Activated T-cell treated with anti-CD3 and anti-CD28 coated beads, Interleukin-2, amount 50 U/mL, for 4 hours (primary cell): ENCODE data around the gene RALGDS. TPM values are rescaled to one million over a fixed set of nuclear protein-coding genes. Genes with fewer than 3 reads are reported as not detected.

ENCODE experiments used
- ATAC-seq, 2 donors: fragments of 200-7000 bp; cut with Tn5 transposase; one replicate each; pipeline ENCODE4 v1.10.0; 2021
- DNase-seq: peaks from one replicate; pipeline ENCODE4 v3.0.0-alpha.2; 2020
- H3K27me3 Mint-ChIP-seq: one replicate; pipeline ENCODE4 v1.8.0; 2021; ENCODE audit warnings: low read depth, mixed read lengths
- H3K36me3 Mint-ChIP-seq: one replicate; pipeline ENCODE4 v1.8.0; 2022; ENCODE audit warnings: mixed read lengths; ENCODE audit not compliant: insufficient read depth
- H3K4me1 Mint-ChIP-seq: one replicate; pipeline ENCODE4 v1.8.0; 2021; ENCODE audit warnings: low read depth, mixed read lengths
- H3K4me3 Mint-ChIP-seq: one replicate; pipeline ENCODE4 v1.8.0; 2021; ENCODE audit warnings: mild to moderate bottlenecking, moderate library complexity, mixed read lengths
- H3K9me3 Mint-ChIP-seq: one replicate; pipeline ENCODE4 v1.8.0; 2021; ENCODE audit warnings: mixed read lengths
- total RNA-seq, 3 donors: library from RNA; stranded (reverse); gene quantifications; one replicate each; pipeline ENCODE4 v1.2.1, GENCODE V29; 2021

The RALGDS gene
- total RNA-seq, 3 donors from 2014 or later: 43.2 to 46.7 (median 45.2) TPM

DNA sequence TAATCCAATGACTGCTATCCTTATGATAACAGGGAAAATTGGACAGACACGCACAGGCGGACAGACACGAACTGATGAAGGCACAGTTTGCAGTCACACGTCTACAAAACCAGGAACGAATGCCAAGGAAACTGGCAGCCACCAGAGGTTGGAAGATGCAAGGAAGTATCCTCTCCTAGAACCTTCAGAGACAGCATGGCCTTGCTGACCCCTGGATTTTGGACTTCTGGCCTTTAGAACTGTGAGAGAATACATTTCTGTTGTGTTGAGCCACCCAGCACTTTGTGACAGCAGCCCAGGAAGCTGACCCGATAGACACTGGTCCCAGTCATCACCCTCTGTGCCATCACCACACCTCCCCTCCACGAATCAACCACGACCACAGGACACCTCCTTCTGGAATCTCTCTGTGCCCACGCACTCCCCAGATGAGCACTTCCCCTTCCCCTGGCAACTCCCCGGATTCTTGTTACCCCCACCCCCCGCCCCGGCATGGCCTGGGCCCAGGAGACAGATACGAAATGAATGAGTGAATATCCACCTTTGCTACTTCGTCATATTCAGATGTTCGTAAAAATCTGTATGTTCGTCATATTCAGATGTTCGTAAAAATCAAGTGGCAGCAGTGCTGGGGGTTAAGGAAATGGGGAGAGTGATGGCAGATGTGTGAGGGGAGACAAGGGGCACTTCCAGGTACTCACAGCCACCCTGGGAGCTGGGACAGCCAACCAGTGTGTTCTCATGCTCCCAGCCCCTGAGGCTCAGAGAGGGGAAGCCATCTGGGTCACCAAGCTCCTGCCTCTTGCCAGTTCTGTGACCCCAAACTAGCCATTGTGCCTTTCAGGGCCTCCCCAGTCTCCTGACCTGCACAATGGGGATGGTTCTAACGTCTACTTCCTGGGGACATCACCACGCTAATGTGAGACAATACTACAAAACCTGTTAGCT is 24.1 kb upstream of the RALGDS start:
- H3K36me3 Mint-ChIP-seq: no peaks in the 10 kb centered on the region
- DNase-seq (no peak), ATAC-seq (no peak)
- no peaks in the 10 kb centered on the region for H3K27me3 Mint-ChIP-seq
- no peaks in the 10 kb centered on the region for H3K9me3 Mint-ChIP-seq
- peak overlapping the region; percentile 71 for H3K4me3 Mint-ChIP-seq
- H3K4me1 Mint-ChIP-seq: peaks cover 71% of the 10 kb centered on the region

DNA sequence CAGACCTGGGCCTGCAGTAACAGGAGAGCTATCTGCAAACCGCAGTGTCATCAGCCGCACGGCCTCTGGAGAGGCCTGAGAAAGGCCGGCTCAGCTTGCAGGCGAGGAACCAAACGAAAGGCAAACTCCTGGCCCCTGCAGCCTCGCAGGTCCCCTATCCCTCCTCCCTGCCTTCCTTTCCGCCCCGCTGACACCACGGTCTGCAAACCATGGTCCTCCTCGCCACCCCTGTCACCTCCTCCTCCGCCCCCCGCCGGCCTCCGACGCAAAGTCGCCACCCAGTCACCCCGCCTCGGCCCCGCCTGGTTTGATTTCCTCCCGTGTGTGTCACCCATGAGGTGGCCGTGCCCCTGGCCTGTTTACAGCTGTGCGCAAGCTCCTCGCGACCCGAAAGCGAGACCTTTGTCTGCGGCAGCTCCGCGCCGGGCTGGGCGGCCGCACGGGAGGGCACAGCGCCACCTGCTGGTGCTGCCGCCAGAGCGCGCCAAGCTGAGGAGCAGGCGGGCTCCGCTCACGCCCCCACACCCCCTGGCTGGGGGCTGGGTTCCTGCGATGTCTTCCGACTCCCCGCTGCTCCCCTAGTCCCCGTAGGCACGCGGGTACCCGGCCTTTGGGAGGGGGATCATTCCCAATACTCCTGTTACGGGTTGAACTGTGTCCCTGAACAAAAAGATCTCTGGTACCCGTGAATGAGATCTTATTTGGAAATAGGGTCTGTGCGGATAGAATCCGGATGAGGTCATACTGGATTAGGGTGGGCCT is 23.3 kb upstream of the RALGDS start:
- no peaks in the 10 kb centered on the region for H3K36me3 Mint-ChIP-seq
- ATAC-seq: peak; percentile 58 to 74
- no peaks in the 10 kb centered on the region for H3K9me3 Mint-ChIP-seq
- no peaks in the 10 kb centered on the region for H3K27me3 Mint-ChIP-seq
- H3K4me1 Mint-ChIP-seq: peaks cover 68% of the 10 kb centered on the region
- peak; percentile 77 for DNase-seq
- H3K4me3 Mint-ChIP-seq: peak overlapping the region; percentile 71

DNA sequence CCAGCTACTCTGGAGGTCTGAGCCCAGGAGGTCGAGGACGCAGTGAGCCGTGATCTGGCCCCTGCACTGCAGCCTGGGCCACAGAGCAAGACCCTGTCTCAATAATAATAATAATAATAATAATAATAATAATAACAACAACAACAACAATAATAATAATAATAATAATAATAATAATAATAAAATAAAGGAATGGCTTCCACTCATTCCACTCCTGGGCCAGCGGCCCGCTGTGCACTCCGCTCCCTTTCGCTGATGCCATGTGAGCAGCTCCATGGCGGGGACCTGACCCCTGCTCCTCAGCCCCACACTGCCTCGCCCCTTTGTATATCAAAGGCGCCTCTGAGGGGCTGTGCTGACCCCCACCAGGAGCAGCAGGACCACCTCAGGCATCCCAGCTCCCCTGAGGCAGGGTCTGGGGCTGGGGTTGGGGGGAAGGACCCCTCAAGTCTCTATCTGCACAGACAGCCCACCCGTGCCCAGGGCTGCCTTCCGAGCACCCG is 22.6 kb upstream of the RALGDS start:
- no peaks in the 10 kb centered on the region for H3K27me3 Mint-ChIP-seq
- H3K4me1 Mint-ChIP-seq: peaks cover 70% of the 10 kb centered on the region
- ATAC-seq: no peak

DNA sequence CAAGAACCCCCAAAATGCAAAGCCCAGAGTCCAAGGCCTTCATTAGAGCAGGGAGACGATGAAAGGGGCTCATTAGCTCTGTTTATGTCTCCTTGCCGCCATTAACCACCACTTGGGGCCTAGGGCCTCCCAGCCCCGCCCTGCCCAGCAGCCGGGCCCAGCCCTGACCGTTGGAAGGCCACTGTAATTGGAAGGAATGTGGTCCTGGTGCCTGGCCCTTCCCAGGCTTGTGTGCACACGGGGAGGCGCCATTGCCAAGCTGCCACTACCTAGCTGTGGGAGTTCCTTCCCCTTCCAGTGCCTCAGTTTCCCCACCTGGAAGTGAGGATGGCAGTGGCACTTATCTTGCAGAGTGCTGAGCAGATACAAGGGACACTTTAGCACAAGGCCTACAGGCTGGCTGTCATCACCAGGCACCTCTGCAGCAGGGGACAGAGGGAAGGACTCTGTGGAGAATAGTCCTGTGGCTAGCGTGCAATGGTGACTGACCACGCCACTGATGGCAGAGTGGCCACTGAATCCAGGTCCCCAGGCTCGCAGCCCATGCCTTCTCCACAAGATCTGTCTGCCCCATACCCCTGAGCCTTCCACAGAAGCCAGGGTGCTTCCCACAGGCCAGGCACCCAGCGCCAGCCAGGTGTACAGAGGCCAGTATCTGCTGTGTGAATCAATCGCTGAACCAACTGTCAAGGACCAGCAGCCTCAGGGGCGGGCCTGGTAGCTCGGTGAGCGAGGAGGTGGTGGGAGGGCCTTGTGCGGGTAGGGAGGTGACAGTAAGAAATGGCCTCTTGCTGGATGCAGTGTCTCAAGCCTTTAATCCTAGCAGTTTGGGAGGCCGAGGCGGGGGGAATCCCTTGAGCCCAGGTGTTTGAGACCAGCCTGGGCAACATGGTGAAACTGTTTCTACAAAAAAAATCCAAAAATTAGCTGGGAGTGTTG is 21.9 kb upstream of the RALGDS start:
- peaks cover 71% of the 10 kb centered on the region for H3K4me1 Mint-ChIP-seq
- DNase-seq (no peak), ATAC-seq (no peak)
- no peaks in the 10 kb centered on the region for H3K36me3 Mint-ChIP-seq
- H3K9me3 Mint-ChIP-seq: no peaks in the 10 kb centered on the region
- H3K4me3 Mint-ChIP-seq: peak overlapping the region; percentile 31
- H3K27me3 Mint-ChIP-seq: no peaks in the 10 kb centered on the region

More for the DNA sequence above, 22.6 kb upstream of the RALGDS start:
- H3K4me3 Mint-ChIP-seq: peak overlapping the region; percentile 71
- H3K36me3 Mint-ChIP-seq: no peaks in the 10 kb centered on the region
- no peaks in the 10 kb centered on the region for H3K9me3 Mint-ChIP-seq
- DNase-seq: no peak

DNA sequence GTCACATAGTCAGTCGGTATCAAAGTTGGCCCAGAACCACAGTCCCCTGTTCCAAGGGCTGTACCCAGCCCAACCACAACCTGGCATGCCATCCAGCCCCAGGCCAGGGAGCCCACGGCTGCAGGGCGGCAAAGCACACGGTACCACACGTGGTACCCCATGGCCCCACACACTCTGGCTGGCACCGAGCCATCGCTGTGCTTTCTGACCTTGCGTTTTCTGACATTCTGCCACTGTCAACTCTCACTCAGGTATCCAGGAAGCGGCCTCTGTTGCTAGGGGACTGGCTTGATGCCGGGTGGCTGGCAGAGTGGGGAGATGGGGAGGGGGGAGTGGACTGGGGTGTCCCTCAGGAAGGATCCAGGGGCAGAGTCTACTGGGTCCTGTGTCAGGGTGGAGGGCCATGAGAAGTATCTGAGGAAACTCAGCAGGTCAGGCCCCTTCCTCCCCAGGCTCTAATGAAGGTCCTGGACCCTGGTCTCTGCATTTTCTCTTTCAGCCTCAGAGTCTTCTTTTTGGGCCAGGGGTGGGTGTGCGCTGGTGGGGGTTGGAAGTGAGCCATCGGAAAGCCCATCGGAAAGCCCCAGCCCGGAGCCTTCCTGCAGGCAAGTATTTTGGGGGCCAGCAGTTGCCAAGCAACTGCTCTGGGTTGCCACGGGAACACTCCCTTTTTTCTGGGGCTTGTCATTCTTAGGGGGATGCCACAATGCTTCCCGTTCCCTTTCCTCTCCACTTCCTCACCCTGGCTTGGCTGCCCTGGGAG is 21.0 kb upstream of the RALGDS start:
- peaks cover 70% of the 10 kb centered on the region for H3K4me1 Mint-ChIP-seq
- H3K4me3 Mint-ChIP-seq: peak overlapping the region; percentile 31
- ATAC-seq (peak; percentile 24 to 26), DNase-seq (peak; percentile 58)
- no peaks in the 10 kb centered on the region for H3K27me3 Mint-ChIP-seq
- H3K36me3 Mint-ChIP-seq: no peaks in the 10 kb centered on the region
- no peaks in the 10 kb centered on the region for H3K9me3 Mint-ChIP-seq

DNA sequence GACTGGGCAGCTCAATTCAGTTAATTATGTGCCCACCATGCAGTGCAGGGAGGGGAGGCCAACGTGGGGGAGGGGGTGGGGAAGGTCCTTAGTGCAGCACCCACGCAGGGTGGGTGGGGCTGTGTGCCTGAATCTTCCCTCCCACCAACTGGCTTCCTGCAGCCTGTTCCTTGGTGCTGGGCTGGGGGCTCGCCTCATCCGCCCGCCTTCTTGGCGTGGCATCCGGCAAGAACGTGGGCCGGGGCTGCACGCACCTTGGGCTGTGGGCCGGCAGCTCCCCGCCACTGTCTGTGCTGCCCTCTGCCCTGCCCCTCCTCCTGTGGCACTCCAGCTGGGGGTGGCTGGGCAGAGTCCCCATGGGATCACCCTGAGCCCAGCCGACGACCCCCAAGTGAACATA is 19.6 kb upstream of the RALGDS start:
- ATAC-seq: no peak
- Mint-ChIP-seq H3K4me1 (peaks cover 67% of the 10 kb centered on the region), H3K9me3 (no peaks in the 10 kb centered on the region), H3K4me3 (no peak overlapping the region), H3K27me3 (no peaks in the 10 kb centered on the region), H3K36me3 (no peaks in the 10 kb centered on the region)
- no peak for DNase-seq

DNA sequence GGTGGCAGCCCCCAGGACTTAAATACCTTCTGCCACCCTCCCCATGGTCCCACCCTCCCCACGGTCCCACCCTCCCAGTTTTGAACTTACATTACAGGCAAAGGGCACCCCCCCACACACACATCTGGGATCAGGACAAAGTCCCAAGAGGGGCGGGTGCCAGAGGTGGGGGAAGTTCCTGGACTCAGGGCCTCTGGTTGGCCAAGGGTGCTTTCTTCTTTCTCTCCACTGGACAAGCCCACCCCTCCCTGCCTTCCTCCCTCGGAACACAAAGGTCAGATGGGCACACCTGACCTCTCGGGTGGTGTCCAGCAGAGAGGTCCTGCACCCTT is 19.1 kb upstream of the RALGDS start:
- DNase-seq (no peak), ATAC-seq (no peak)
- peaks cover 66% of the 10 kb centered on the region for H3K4me1 Mint-ChIP-seq
- H3K27me3 Mint-ChIP-seq: no peaks in the 10 kb centered on the region
- H3K9me3 Mint-ChIP-seq: no peaks in the 10 kb centered on the region
- H3K4me3 Mint-ChIP-seq: no peak overlapping the region
- no peaks in the 10 kb centered on the region for H3K36me3 Mint-ChIP-seq

DNA sequence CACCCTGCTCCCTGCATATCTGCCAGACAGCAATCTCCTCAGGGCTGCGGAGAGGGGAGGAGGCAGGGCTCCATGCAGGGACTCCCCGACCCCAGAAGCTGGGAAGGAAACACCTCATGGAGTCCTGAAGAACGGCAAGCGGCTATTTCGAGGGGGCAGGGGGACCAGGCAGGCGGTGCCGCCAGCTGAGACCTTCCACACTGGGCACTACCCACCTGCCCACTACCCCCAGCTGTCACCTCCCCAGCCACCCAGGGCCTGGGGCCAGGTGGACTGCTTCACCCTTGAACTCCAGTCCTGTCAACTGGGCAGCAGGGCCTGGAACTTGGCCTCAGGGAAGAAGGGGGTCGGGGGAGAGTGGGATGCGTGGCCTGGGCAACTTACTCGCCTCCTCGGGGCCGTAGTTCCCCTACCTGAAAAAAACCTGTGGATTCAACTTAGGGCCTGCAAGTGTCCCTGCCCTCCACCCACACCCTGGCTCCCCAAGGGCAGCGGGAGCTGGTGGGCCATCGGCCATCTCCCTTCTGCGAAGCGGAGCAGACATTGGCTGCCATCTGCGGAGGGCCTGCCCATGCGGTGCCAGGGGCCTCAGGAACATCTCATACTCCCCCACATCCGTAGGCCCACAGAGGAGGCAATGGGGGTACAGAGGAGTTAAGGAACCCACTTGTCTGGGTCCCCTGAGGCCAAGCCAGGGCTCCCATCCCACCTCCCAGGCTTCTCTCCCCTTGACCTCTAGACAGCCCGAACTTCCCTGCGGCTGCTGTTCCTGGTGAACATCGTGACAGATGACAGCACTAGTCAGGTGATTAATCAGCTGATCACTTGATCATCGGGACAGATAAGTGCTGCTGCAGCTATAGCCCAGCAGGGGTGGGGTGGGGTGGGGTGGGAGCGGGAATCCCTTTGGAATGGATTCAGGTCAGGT is 18.5 kb upstream of the RALGDS start:
- Mint-ChIP-seq H3K27me3 (no peaks in the 10 kb centered on the region), H3K4me3 (no peak overlapping the region), H3K9me3 (no peaks in the 10 kb centered on the region), H3K36me3 (no peaks in the 10 kb centered on the region), H3K4me1 (peaks cover 66% of the 10 kb centered on the region)
- DNase-seq: no peak
- no peak for ATAC-seq

DNA sequence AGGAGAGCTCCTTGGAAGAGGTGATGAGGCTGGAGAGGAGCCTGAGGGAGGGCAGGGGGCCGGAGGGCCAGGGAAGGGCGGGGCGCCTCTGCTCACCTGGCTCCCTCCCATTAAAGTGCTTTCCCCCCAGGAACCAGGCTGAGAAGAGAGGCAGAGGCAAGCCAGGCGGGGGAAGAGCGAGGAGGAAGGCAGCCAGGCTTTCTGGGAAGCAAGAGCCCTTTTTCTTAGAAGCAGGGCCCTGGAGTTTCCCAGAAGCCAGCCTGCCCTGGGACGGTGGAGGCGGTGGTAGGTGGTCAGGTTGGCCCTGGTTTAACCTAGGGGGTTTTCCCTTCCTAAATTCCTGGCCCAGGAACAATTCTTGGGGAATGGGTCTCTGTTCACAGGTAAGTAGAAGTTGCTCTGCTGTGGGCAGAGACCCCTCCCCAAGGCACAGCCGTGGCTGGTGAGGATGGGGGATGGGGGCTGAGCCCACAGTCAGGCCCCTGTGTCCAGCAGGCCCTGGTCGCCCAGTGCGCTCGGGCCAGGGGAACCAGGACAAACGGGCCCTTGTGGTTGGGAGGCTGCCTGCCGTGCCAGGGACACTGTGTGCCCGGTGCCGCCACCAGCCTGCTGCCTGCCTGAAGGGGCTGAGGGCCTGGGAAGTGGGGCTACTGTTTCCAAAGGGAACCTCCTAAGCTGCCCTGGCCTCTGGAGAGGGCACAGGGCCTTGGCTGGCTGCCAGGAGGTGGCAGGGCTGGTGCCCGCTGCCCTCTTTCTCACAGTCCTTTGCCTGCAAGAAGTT is 16.6 kb upstream of the RALGDS start:
- ATAC-seq (no peak), DNase-seq (no peak)
- Mint-ChIP-seq H3K9me3 (no peaks in the 10 kb centered on the region), H3K4me1 (peaks cover 67% of the 10 kb centered on the region), H3K36me3 (peaks cover 1% of the 10 kb centered on the region), H3K27me3 (no peaks in the 10 kb centered on the region), H3K4me3 (no peak overlapping the region)

DNA sequence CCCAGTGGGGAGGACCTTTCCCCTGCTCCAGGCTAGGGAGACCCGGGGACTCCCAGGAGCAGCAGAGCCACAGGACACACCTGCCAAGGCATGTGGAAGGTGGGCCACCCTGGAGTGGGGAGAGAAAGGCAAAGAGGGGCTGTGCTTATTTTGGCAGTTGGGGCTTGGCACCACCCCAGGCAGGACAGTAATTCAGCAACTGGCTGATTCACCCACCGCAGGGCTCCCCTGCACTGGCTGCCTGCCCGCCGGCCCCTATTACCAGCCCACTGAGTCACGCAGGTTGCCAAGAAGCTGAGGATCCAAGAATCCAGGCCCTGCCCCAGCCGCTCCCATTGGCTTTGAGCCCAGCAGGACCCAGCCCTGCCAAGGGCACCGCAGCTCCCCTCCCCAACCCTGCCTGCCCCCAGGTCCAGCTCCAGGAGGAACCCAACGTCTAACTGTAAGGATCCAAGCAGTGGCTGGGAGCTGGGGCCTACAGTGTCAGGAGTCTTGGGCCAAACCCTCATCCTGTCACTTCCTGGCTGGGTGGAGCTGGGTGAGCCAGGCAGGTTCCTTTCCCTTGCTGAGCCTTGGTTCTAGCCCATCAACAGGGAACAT is 14.2 kb upstream of the RALGDS start:
- Mint-ChIP-seq H3K36me3 (peaks cover 1% of the 10 kb centered on the region), H3K27me3 (no peaks in the 10 kb centered on the region), H3K4me3 (peak overlapping the region; percentile 19), H3K4me1 (peaks cover 69% of the 10 kb centered on the region), H3K9me3 (no peaks in the 10 kb centered on the region)
- peak; percentile 53 to 54 for ATAC-seq
- peak; percentile 52 for DNase-seq

DNA sequence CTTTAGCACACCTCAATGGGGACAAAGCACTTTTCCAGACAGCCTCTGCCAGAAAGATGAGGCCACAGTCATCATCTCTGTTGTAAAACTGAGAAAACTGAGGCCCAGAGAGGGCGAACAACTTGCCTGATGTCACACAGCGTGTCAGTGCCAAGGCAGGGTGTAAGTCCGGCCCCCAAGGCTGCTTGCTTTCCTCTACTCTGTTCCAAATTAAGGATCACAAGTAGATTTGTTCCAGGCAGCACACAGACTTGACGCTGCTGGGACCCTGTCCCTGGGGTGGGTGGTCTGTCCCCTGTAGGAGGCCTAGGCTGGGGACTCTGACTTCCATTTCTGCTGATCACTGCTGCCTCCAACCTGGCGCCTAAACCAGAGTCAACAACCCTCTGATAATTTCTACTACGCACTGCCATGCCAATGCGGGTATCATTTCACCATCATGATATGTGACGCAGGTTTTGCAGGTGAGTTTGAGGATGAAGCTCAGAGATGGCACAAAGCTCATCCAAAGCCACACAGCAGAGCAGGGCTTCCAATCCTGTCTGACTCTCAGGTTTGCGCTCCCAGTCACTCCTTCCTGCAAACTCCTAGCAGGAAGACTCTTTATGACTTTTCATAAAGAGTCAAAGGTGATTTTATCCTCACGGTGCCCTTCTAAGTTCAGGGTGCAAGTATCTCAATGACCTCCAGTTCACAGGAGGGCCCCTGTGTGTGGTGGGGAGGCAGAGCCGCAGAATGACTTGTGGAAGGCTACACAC is 13.5 kb upstream of the RALGDS start:
- Mint-ChIP-seq H3K4me1 (peaks cover 74% of the 10 kb centered on the region), H3K27me3 (no peaks in the 10 kb centered on the region), H3K4me3 (peak overlapping the region; percentile 74), H3K36me3 (peaks cover 1% of the 10 kb centered on the region), H3K9me3 (no peaks in the 10 kb centered on the region)
- DNase-seq: no peak
- peak; percentile 13 to 15 for ATAC-seq
